Omental fat pad (tissue), 4 donors: ENCODE measurements around the gene ASCL5. TPM values are rescaled to one million over a fixed set of nuclear protein-coding genes. Genes with fewer than 3 reads are reported as not detected.

Source experiments
- ATAC-seq: fragments of 150-250 bp; one replicate; pipeline ENCODE4 v1.9.1; 2016; ENCODE audit warnings: mild to moderate bottlenecking, moderate library complexity; ENCODE audit not compliant: low FRiP score
- DNase-seq: peaks from one replicate; pipeline ENCODE4 v3.0.0-alpha.2; 2019; ENCODE audit warnings: low spot score
- total RNA-seq, 4 donors: library from RNA; depleted of rRNA; stranded (reverse); fragments of >200 nt; gene quantifications; one replicate each; pipeline ENCODE4 v1.1.0, GENCODE V29; 2016
- TF ChIP-seq, protein P1 (sequence below), 3 donors: fragments of 450-650 bp; IDR thresholded peaks; one replicate each; pipeline ENCODE4 v1.5.1; 2016 to 2017; ENCODE audit warnings: antibody characterized with exemption in 3 of 3, mild to moderate bottlenecking in 3 of 3, moderate library complexity in 2 of 3

ASCL5 gene
- total RNA-seq, 4 donors from 2014 or later: not detected

GRCh38 chr1:201109651-201110050 is 17.3 kb downstream of the ASCL5 start:
- TF ChIP-seq, protein P1, sequence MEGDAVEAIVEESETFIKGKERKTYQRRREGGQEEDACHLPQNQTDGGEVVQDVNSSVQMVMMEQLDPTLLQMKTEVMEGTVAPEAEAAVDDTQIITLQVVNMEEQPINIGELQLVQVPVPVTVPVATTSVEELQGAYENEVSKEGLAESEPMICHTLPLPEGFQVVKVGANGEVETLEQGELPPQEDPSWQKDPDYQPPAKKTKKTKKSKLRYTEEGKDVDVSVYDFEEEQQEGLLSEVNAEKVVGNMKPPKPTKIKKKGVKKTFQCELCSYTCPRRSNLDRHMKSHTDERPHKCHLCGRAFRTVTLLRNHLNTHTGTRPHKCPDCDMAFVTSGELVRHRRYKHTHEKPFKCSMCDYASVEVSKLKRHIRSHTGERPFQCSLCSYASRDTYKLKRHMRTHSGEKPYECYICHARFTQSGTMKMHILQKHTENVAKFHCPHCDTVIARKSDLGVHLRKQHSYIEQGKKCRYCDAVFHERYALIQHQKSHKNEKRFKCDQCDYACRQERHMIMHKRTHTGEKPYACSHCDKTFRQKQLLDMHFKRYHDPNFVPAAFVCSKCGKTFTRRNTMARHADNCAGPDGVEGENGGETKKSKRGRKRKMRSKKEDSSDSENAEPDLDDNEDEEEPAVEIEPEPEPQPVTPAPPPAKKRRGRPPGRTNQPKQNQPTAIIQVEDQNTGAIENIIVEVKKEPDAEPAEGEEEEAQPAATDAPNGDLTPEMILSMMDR (IDR thresholded peaks at IDR 0.05): no peak
- no peak for ATAC-seq
- no peak for DNase-seq

DNA sequence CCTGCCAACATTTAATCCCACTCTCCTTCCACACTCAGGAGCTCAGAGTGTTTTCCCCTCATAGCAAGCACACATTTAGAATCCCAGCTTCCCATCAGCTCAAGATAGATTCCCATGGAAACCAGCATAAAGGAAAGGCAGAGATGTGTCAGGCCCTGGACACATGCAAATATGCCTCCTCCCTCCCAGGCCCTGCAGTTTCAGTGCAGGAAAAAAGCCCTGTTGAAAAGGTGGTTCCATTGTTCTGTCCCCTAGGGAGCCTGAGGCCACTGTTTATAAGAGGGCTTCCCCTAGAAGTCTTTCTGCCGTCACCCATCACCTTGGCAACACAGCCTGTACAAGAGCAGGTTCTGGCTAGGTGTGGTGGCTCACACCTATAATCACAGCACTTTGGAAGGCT is 18.4 kb downstream of the ASCL5 start:
- TF ChIP-seq, protein P1 (IDR thresholded peaks at IDR 0.05): no peak
- DNase-seq (no peak), ATAC-seq (no peak)

DNA sequence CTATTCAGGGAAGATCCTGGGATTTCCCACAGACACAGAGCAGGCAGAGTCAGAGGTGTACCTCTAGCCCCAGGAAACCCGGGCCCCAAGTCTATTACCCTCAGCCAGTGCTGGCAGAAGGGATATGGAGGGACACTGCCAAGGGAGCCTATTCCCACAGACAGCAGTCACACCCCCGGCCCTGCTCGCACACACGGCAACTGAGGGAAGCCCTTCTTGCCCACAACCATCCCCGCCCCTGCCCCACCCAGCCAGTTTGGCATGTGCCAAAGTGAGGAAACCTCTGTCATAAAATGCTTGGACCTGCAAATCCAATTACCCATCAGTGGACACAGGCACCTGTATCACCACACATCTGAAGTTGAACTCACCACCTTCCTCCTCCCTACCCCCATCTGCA is 21.3 kb downstream of the ASCL5 start:
- no peak for ATAC-seq
- no peak for DNase-seq
- TF ChIP-seq, protein P1 (IDR thresholded peaks at IDR 0.05): no peak

DNA sequence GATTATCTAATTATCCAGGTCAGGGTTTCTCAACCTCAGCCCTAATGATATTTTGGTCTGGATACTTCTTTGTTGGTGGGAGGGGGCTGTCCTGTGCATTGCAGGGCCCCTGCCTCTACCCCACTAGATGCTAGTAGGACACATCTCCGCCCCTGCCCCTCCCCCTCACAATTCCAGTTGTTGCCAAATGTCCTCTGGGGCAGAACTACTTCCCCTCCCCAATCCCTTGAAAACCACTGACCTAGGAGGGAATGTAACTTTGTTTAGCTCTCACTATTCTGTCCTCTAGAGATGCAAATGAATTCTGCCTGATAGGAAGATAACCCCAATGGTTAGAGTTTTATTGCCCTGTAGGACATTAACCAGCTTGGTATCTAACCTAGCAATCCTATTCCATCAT is 22.8 kb downstream of the ASCL5 start:
- no peak for DNase-seq
- TF ChIP-seq, protein P1 (IDR thresholded peaks at IDR 0.05): no peak
- ATAC-seq: no peak

DNA sequence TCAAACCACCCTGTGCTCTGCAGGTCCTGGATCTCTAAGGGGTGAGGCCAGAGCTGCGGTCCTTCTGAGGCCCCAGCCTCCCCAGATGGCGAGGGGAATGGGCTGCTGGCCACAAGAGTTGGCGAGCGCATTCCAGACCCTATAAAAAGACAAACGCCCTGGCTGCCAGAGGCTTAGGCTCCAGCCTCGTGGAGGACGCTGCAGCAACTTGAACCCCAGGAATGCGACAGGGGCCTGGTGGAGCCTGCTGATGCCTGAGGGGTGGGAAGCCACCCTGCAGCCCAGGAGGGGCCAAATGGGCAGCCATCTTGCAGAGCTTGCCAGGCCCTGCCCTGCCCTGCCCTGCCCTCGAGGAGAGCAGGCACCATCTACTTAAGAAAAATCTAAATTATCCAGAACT is 23.3 kb downstream of the ASCL5 start:
- no peak for ATAC-seq

DNA sequence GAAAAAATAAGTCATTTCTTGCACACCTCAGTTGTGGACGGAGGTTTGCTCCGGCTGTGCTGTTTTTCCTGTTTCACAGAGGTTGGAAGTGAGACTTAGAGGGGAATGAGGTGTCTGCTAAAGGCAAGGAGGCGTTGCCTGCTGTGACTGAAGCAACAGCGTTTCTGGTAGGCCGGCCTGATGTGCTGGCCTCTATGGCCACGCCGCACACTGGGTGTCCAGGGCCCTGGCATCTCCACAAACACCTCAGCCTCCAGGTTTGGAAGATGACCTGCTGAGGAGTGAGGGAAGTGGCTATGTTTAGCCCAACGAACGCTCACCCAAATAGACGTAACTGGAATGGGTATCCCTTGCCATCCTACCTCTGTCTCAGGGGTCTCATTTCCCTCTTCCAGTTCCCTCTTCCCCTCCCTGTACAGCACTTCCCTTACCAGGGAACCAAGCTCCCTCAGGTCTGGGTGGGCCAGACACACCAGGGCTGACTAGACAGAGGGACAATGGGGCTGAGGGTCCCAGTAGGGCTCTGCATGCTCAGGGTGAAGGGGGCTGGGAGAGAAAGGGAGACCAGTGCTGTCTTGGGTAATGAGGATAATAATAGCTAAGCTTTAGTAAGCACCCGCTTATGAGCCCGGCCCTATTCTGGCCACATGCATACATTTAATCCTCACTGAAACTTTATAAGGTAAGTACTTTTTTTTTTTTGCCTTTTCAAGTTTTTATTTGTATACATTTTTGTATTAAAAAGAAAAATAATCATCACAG is 26.6 kb downstream of the ASCL5 start:
- TF ChIP-seq, protein P1 (IDR thresholded peaks at IDR 0.05): no peak
- DNase-seq (no peak), ATAC-seq (no peak)

More for the DNA sequence above, 23.3 kb downstream of the ASCL5 start:
- DNase-seq: no peak
- TF ChIP-seq, protein P1 (IDR thresholded peaks at IDR 0.05): no peak

DNA sequence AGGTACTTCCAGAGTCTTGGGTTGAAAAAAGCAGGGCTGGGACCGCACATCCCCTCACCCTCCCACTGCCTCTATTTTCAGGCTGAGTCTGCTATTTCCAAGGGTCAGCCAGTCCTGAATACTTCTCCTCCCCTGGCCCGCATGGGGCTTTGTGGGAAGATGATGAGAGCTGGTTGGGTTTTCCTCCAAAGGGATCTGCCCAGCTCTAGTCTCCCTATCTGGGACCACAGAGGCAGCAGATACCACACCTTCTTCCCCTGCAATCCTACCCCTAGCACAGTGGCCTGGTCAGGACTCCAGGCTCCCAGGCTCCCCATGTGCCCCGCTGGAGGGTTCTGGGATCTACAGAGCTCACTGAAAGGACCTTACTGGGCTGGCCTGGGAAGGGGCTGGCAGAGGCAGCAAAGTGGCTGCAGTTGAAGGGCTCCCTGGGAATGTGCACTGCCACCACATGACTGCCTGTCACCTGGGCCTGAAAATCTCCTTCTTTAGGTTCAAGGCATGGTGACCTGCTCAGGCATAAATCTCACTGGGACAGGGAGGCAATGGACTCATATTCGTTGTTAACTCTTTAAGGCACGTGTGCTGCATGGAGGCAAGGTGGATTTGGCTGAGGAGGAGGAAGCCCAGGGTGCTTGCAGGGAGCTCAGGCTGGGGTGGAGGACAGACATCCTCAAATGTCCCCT is 27.8 kb downstream of the ASCL5 start:
- no peak for DNase-seq
- TF ChIP-seq, protein P1 (IDR thresholded peaks at IDR 0.05): no peak
- no peak for ATAC-seq
